GM06990 (cell line): ENCODE results near the gene PFKFB3.

ENCODE experiments used
- DNase-seq: peaks from one replicate; pipeline ENCODE4 v3.0.0-alpha.2; 2011; ENCODE audit not compliant: insufficient read length; ENCODE audit errors: extremely low read depth
- H3K27me3 ChIP-seq: replicated peaks from 2 replicates; pipeline ENCODE4 v1.6.0; 2011; ENCODE audit warnings: low read length; ENCODE audit not compliant: control insufficient read depth, insufficient read depth
- H3K36me3 ChIP-seq: 2 replicates; pipeline ENCODE4 v1.5.1; 2011; ENCODE audit warnings: low read length; ENCODE audit not compliant: control insufficient read depth, insufficient read depth
- H3K4me3 ChIP-seq: replicated peaks from 2 replicates; pipeline ENCODE4 v1.5.1; 2011; ENCODE audit warnings: low read depth, mild to moderate bottlenecking, control low read depth, low read length
- CTCF ChIP-seq: IDR thresholded peaks from 2 replicates; pipeline ENCODE4 v1.5.1; 2011; ENCODE audit warnings: low read length, control low read depth, mild to moderate bottlenecking, inconsistent platforms; ENCODE audit not compliant: insufficient read depth, poor library complexity, severe bottlenecking

The PFKFB3 gene

GRCh38 chr10:6167456-6167855 is 35.3 kb upstream of the PFKFB3 start:
- TF ChIP-seq CTCF: no peak
- no peak for DNase-seq
- H3K36me3 ChIP-seq: peaks cover 7% of the 10 kb centered on the region

GRCh38 chr10:6168084-6168483 is 34.6 kb upstream of the PFKFB3 start:
- H3K4me3 ChIP-seq: no peak overlapping the region
- TF ChIP-seq CTCF: no peak
- DNase-seq: no peak

More at GRCh38 chr10:6167456-6167855, 35.3 kb upstream of the PFKFB3 start:
- Histone ChIP-seq H3K27me3 (no peaks in the 10 kb centered on the region), H3K4me3 (no peak overlapping the region)

DNA sequence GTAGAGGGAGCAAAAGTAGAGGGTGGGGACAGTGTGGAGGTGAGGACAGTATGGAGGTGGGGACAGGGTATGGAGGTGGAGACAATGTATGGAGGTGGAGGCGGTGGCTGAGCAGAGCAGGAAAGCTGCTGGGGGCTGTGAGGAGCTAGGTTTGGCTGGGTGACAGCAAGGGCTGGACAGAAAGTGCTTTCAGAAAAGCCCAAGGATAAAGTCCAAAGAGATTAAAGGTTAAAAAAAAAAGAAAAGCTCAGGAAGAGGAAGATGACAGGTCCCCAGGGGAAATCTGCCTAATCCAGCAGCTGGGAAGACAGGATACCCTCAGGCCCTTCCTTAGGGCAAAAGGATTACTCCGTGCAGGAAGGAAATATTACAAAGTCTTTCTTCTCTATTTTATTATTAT is 32.1 kb upstream of the PFKFB3 start:
- Histone ChIP-seq H3K4me3 (no peak overlapping the region), H3K27me3 (no peaks in the 10 kb centered on the region), H3K36me3 (peaks cover 7% of the 10 kb centered on the region)
- TF ChIP-seq CTCF: no peak
- DNase-seq: no peak

More at GRCh38 chr10:6168084-6168483, 34.6 kb upstream of the PFKFB3 start:
- no peaks in the 10 kb centered on the region for H3K27me3 ChIP-seq
- peaks cover 7% of the 10 kb centered on the region for H3K36me3 ChIP-seq

GRCh38 chr10:6171881-6172695 is 30.6 kb upstream of the PFKFB3 start:
- Histone ChIP-seq H3K36me3 (peaks cover 3% of the 10 kb centered on the region), H3K4me3 (no peak overlapping the region), H3K27me3 (no peaks in the 10 kb centered on the region)
- no peak for TF ChIP-seq CTCF
- DNase-seq: no peak

GRCh38 chr10:6173203-6173602 is 29.5 kb upstream of the PFKFB3 start:
- TF ChIP-seq CTCF: peak; percentile 33
- no peaks in the 10 kb centered on the region for H3K27me3 ChIP-seq
- no peak for DNase-seq
- no peak overlapping the region for H3K4me3 ChIP-seq
- peaks cover under 1% of the 10 kb centered on the region for H3K36me3 ChIP-seq
